ENCODE measurements around the gene B4GALNT2.
"Not testable (repeated sequence)": the region's sequence is repeated elsewhere in the genome, so short reads cannot be mapped to it uniquely, and the experiment has no call there.

The B4GALNT2 gene

GRCh38 chr17:49122566-49122965 lies 10.0 kb upstream of the B4GALNT2 start:
- TF ChIP-seq POLR2A (IDR thresholded peaks at IDR 0.05; ENCODE audit: extremely low read depth, insufficient read length) (no peak), MYC (IDR thresholded peaks at IDR 0.05; ENCODE audit: low read depth, low read length) (no peak), CTCF (IDR thresholded peaks at IDR 0.05; ENCODE audit: low read depth, low read length) (no peak), MAX (IDR thresholded peaks at IDR 0.05; ENCODE audit: low read depth, low read length) (no peak)
- no peak for DNase-seq (ENCODE audit: low read depth)
- H3K4me3 ChIP-seq (ENCODE audit: low read depth, low read length), result no peak overlapping the region

- no peak overlapping the region for H3K4me3 ChIP-seq (ENCODE audit: low read depth, low read length)
- DNase-seq (ENCODE audit: low read depth), result no peak
- no peak for TF ChIP-seq MYC (IDR thresholded peaks at IDR 0.05; ENCODE audit: low read depth, low read length)
- no peak for TF ChIP-seq CTCF (IDR thresholded peaks at IDR 0.05; ENCODE audit: low read depth, low read length)
- TF ChIP-seq POLR2A (IDR thresholded peaks at IDR 0.05; ENCODE audit: extremely low read depth, insufficient read length), result no peak
- no peak for TF ChIP-seq MAX (IDR thresholded peaks at IDR 0.05; ENCODE audit: low read depth, low read length)
These were observed 9.5 kb upstream of the B4GALNT2 start for GRCh38 chr17:49123061-49123460.

- no peak for DNase-seq (ENCODE audit: low read depth)
- H3K4me3 ChIP-seq (ENCODE audit: low read depth, low read length), result no peak overlapping the region
- TF ChIP-seq POLR2A (IDR thresholded peaks at IDR 0.05; ENCODE audit: extremely low read depth, insufficient read length) (no peak), MYC (IDR thresholded peaks at IDR 0.05; ENCODE audit: low read depth, low read length) (no peak), CTCF (IDR thresholded peaks at IDR 0.05; ENCODE audit: low read depth, low read length) (no peak), MAX (IDR thresholded peaks at IDR 0.05; ENCODE audit: low read depth, low read length) (no peak)
These were observed 7.1 kb upstream of the B4GALNT2 start for GRCh38 chr17:49125449-49125848.

- not testable (repeated sequence) for H3K4me3 ChIP-seq (ENCODE audit: low read depth, low read length); DNase-seq (ENCODE audit: low read depth)
These were observed 6.2 kb upstream of the B4GALNT2 start for GRCh38 chr17:49126183-49126859.

- not testable (repeated sequence) for H3K4me3 ChIP-seq (ENCODE audit: low read depth, low read length); DNase-seq (ENCODE audit: low read depth)
These were observed 3.1 kb upstream of the B4GALNT2 start for GRCh38 chr17:49129359-49129950.

GRCh38 chr17:49130891-49131290 lies 1.7 kb upstream of the B4GALNT2 start:
- DNase-seq (ENCODE audit: low read depth), result no peak
- TF ChIP-seq MYC (IDR thresholded peaks at IDR 0.05; ENCODE audit: low read depth, low read length) (no peak), MAX (IDR thresholded peaks at IDR 0.05; ENCODE audit: low read depth, low read length) (no peak), POLR2A (IDR thresholded peaks at IDR 0.05; ENCODE audit: extremely low read depth, insufficient read length) (no peak), CTCF (IDR thresholded peaks at IDR 0.05; ENCODE audit: low read depth, low read length) (no peak)
- no peak overlapping the region for H3K4me3 ChIP-seq (ENCODE audit: low read depth, low read length)

GRCh38 chr17:49132317-49132698 lies 261 bp upstream of the B4GALNT2 start:
- no peak for DNase-seq (ENCODE audit: low read depth)
- TF ChIP-seq POLR2A (IDR thresholded peaks at IDR 0.05; ENCODE audit: extremely low read depth, insufficient read length) (no peak), MYC (IDR thresholded peaks at IDR 0.05; ENCODE audit: low read depth, low read length) (no peak), CTCF (IDR thresholded peaks at IDR 0.05; ENCODE audit: low read depth, low read length) (no peak), MAX (IDR thresholded peaks at IDR 0.05; ENCODE audit: low read depth, low read length) (no peak)
- no peak overlapping the region for H3K4me3 ChIP-seq (ENCODE audit: low read depth, low read length)
